Measurements from ENCODE around the gene KHK.

KHK gene

DNA sequence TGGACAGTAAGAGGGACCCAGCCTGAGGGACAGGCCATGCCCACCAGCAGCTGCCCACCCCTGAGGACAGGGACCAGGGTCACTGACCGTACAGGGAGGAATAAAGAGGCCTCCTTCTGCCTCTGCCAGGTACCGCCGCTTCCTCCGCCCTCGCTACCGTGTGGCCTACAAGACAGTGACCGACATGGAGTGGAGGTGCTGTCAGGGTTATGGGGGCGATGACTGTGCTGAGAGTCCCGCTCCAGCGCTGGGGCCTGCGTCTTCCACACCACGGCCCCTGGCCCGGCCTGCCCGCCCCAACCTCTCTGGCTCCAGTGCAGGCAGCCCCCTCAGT is 6.0 kb upstream of the KHK start:
- no peak for DNase-seq

DNA sequence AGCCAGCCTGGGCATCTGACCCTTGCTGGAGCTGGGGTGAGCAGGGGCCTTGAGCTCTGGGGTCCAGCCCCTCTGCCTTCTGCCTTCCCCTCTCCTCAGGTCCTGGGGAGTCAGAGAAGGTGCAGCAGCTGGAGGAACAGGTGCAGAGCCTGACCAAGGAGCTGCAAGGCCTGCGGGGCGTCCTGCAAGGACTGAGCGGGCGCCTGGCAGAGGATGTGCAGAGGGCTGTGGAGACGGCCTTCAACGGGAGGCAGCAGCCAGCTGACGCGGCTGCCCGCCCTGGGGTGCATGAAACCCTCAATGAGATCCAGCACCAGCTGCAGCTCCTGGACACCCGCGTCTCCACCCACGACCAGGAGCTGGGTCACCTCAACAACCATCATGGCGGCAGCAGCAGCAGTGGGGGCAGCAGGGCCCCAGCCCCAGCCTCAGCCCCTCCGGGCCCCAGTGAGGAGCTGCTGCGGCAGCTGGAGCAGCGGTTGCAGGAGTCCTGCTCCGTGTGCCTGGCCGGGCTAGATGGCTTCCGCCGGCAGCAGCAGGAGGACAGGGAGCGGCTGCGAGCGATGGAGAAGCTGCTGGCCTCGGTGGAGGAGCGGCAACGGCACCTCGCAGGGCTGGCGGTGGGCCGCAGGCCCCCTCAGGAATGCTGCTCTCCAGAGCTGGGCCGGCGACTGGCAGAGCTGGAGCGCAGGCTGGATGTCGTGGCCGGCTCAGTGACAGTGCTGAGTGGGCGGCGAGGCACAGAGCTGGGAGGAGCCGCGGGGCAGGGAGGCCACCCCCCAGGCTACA is 4.4 kb upstream of the KHK start:
- DNase-seq: no peak

DNA sequence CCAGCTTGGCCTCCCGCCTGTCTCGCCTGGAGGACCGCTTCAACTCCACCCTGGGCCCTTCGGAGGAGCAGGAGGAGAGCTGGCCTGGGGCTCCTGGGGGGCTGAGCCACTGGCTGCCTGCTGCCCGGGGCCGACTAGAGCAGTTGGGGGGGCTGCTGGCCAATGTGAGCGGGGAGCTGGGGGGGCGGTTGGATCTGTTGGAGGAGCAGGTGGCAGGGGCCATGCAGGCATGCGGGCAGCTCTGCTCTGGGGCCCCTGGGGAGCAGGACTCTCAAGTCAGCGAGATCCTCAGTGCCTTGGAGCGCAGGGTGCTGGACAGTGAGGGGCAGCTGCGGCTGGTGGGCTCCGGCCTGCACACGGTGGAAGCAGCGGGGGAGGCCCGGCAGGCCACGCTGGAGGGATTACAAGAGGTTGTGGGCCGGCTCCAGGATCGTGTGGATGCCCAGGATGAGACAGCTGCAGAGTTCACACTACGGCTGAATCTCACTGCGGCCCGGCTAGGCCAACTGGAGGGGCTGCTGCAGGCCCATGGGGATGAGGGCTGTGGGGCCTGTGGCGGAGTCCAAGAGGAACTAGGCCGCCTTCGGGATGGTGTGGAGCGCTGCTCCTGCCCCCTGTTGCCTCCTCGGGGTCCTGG is 3.7 kb upstream of the KHK start:
- DNase-seq: no peak

DNA sequence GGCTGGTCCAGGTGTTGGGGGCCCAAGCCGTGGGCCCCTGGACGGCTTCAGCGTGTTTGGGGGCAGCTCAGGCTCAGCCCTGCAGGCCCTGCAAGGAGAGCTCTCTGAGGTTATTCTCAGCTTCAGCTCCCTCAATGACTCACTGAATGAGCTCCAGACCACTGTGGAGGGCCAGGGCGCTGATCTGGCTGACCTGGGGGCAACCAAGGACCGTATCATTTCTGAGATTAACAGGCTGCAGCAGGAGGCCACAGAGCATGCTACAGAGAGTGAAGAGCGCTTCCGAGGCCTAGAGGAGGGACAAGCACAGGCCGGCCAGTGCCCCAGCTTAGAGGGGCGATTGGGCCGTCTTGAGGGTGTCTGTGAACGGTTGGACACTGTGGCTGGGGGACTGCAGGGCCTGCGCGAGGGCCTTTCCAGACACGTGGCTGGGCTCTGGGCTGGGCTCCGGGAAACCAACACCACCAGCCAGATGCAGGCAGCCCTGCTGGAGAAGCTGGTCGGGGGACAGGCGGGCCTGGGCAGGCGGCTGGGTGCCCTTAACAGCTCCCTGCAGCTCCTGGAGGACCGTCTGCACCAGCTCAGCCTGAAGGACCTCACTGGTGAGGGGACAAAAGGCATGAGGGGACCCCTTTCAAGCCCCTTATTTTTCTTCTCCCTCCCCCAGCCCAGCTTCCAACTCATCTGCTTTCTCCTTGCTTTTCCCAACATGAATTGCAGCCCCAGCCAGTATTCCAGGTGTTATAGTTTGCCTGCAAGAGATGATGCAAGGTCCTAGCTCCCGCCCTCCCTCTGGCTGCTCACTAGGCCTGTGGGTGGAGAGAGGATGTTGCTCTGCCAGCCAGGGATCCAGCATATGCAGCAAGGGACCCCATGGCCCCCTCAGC is 2.9 kb upstream of the KHK start:
- no peak for DNase-seq

DNA sequence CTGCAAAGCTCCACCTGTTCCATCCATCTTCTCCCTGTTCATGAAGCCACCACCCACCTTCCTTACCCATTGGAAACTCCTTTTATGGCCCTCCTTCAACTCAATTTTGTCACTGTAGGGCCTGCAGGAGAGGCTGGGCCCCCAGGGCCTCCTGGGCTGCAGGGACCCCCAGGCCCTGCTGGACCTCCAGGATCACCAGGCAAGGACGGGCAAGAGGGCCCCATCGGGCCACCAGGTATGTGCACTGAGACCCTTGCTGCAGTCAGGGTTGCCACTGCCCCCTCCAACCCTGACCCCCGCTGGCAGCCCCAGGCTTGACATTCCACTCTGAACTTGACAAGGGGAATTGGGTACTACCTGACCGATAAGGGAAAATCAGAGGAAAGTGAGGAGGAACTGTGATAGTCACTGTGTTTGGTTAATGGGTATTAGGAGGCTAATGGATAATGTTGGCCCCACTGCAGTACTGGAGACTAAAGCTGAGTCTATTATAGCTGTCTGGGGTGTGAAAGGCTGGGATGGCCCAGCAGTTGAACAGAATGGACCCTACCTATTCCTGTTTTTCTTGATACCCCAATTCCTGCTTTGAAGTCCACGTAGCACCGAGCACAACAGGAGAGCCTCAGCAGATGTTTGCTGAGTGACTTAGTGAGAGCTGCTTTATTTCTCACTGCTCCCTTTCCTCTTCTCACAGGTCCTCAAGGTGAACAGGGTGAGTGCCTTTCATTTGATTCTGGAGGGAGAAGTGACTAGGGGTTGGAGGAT is 2.1 kb upstream of the KHK start:
- DNase-seq: no peak

DNA sequence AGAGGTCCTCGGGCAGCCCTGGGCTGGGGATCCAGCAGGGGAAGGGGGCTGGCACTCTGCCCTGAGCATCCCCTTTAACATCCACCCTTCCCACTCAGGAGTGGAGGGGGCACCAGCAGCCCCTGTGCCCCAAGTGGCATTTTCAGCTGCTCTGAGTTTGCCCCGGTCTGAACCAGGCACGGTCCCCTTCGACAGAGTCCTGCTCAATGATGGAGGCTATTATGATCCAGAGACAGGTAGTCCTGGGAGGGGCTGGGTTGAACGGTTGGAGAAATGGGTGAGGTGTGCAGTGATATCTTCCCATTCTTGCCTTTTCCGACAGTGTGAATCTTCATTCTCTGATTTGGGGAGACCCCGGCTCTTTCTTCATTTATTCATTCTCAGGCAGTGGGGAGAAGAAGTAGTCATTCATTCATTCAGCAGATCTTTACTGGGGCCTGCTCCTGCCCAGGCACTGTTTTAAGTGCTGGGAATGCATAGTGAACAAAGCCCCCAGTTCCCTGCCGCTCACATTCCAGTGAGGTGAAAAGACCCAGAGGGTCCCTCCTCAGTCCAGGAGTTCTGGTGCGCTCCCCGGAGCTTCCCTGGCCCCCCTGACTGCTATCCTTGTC is 1.4 kb upstream of the KHK start:
- DNase-seq: no peak

DNA sequence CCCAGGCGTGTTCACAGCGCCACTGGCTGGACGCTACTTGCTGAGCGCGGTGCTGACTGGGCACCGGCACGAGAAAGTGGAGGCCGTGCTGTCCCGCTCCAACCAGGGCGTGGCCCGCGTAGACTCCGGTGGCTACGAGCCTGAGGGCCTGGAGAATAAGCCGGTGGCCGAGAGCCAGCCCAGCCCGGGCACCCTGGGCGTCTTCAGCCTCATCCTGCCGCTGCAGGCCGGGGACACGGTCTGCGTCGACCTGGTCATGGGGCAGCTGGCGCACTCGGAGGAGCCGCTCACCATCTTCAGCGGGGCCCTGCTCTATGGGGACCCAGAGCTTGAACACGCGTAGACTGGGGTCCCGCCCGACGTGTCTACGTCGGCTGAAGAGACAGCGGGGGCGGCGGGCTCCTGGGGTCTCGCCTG is 891 bp upstream of the KHK start:
- peak in 49 of 56 donors; percentile 11 to 82 (median 56) for DNase-seq

DNA sequence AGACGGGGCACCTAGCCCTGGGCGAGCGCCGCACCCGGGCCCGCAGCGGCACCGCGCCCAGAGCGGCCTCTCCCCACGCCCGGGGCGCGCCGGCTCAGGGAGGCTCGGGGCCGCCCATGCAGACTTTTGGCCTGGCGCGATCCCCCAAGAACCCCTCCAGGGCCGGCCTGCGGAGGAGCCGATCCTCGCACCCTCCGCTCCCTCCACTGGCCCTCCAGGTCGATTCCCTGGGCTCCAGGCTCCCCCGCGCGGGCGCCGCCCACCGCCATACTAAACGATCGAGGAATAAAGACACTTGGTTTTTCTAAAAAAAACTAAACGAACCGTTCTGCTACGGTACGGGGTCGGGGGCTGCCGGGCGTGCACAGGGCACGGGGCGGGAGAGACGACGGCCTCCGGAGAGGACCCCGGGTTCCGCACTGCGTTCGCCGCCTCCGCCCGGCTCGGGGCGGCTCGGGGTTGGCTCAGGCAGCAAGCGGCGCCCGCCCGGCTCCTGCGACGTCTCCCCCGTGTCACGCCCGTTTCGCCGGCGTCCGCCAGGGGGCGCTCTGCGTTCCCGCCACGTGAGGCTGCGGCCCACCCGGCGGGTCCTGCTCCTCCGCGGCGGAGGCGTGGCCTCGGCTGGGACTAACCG is 365 bp upstream of the KHK start:
- peak in 55 of 56 donors; percentile 56 to 97 (median 91) for DNase-seq

DNA sequence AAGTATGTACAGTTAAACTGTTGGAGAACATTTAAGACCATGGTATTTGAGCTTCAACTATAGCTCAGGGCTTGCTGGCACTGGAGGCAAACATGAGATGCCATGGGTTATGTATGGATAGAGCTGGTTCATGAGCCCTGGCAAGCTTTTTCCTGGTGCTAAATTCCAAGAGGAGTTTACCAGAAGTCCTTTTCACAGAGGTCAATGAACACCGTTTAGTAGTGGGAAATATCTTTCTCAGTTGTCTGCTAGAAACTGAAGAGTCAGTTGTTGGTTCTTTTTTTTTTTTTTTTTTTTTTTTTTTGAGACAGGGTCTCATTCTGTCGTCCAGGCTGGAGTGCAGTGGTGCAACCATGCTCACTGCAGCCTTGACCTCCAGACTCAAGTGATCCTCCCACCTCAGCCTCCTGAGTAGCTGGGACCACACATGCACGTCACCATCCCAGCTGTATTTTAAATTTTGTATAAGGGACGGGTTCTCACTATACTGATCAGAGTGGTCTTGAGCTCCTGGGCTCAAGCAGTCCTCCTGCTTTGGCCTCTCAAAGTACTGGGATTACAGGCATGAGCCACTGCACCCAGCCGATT is 1.3 kb downstream of the KHK start:
- DNase-seq: no peak

DNA sequence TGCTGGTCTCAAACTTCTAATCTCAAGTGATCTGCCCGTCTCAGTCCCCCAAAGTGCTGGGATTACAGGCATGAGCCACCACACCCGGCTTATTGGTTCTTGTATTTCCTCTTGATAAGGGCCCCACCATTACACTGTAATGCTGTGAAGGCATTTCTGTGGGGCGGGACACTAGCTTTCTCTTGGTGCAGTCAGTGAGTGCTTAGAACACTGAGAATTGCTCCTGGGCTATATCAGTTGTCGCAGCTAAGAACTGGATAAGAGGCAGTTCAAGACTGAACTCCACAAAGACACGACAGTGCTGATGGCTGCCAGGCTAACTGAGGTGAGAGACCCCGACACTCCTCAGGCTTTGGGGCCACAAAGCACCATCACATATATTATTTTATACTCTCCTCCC is 2.1 kb downstream of the KHK start:
- DNase-seq: no peak

DNA sequence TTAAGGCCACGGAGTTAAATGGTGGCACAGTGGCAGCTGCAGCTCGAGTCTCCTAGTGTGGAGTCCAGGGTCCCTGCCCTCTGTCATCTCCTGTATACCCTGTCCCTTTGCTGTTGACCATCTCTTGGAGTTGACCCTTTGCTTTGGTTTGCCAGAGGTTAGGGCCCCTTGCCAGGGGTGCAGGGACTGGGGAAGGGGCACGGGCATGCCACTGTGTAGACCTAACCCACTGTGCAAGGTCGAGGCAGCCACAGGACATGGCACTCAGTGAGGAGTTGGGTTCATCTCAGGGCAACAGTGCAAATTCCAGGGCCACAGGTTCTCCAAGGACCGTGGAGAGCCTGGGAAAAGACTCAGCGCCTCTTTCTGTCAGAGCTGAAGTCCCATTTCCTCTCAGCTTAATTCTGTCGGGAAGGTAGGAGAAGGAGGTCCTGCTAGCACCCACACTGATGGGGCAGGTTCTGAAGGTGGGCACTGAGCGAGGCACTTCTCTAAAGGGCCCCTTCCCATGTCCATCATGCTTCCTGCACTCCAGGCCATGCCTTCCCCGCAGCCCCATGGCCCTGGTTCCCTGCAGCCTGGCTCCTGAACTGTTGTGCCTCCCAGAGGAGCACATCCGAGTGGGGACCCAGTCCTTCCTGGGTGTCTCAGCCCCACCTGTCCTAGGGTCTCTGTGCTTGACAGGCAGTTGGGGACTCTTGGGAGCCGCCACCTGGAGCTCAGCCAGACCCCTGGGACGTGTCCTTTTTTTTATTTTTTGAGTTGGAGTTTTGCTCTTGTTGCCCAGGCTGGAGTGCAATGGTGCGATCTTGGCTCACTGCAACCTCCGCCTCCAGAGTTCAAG is 2.8 kb downstream of the KHK start:
- no peak for DNase-seq

DNA sequence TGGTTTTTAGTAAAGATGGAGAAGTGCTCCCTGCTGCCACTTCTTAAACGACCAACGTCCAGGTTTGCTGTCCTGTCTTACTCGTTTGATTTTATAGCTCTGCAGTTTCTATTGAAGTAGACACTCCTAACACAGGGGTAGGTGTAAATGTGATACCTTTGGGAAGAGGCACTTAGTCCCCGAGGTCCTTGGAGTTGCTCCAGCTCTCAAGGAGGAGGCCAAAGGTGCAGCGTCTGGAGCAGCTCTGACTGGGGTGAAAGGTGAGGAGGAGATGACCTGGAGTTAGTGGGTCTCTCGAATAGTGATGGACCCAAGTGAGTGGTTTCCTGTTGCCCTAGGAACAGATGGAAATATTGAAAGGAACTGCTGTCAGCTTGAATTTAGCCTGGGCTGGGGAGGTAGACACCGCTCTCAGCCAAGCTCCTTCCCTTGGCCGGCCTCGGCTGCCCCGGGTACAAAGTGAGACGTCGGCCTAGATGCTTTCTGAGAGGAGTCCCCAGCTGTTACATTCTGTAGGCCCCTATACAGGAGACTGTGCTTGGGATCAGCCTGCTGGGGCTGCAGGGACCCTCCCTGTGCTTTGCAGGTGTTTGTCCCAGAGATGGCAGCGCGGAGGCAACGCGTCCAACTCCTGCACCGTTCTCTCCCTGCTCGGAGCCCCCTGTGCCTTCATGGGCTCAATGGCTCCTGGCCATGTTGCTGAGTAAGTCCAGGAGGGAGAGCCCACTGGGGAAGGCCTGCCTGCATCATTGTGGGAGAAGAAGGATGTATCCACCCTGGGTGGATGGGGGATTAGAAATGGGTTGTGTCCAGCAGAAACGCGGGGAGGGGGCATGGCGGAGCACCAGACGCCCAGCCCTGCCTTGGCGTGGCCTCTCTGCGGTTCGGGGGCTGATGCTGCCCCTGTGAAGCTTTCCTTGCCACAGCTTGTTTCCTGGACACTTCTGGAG is 5.4 kb downstream of the KHK start:
- DNase-seq: no peak

DNA sequence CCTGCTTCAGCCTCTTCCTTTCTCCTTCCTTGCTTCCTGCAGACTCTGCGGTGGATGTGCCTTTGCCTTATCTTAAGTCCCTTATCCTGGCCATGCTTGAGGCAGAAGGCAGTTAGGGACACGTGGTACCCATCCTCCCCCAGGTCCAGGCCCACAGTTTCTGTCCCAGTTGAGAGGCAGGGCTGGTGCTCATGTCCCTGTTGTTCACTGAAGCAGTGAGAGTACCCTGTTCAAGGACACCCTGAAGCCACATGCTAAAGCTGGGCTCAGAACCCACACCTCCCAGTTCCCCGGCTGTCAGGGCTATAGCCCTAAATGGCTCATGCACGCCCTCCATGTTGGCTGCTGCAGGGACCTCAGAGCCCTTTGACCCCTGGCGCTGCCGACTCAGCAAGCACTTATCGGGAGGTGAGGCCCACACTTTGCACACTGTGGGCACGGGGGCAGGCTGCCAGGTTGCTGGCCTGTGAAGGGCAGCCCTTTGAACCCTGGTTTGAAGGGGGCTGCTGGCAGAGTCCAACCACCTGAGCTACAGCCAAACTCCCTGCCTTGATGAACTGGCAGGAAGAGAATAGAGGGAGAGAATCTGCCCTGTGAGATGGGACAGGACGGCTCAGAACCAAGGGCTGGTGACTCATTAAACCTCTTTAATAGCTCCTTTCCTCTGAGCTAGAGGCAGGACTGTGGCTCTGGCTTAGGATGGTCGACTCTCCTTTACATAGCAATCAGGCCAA is 6.3 kb downstream of the KHK start:
- no peak for DNase-seq

DNA sequence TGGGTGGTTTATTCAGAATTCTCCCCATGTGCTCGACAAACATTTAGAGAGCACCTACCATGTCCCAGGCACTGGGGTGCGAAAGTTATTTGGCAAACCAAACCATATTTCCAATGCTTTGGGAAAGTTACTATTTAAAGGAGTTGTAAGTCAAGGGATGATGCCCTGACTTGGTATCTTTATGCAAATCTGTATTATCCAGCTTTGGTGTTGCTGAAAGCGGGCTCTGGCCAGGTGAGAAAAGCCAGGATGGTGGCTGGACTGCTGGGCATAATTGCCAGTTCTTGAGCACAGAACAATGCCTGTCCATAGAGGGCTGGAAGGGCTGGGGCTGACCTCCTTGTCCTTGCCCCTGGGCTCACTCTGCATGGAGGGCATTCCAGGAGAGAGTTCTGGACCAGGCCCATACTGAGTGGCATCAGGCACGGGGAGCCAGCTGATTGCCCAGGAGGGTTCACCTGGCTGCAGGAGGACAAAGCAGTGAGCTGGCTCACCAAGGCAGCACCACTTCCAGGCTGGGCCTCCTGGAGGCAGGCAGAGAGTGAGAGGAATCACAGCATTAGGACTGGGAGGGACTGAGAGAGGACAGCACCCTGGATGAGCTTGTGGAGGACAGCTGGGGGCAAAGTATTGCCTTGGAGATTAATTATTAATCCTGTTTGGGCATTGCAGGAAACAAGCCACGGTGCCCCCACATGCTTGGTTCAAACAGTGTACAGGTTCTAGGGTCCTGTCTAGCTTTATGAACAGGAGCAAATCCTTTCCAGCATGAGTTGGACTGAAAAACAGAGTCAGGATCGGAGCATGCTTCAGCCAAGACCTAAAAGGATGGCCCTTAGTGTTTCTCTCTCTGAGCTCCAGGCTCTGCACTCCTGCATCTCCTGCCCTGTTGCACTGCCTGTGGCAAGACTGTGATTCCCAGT is 7.1 kb downstream of the KHK start:
- DNase-seq: no peak

DNA sequence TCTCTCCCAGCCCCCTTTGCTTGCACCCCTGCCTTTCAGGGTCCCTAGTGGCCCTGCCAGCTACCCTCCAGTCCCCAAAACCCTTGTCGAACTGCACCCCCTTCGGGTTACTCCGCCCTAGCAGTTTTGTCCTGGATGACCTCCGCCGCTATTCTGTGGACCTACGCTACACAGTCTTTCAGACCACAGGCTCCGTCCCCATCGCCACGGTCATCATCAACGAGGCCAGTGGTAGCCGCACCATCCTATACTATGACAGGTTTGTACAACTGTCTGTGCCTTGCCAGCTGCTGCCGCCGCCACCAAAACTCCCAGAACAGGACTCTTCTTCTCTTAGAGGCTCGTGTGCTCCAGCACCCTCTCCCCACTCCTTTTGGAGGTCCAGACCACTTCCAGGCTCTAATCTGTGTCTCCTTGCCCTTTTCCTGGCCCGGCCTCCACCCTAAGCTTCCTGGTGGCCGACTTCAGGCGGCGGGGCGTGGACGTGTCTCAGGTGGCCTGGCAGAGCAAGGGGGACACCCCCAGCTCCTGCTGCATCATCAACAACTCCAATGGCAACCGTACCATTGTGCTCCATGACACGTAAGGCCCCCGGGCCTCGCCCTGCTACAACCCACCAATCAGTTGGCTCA is 7.9 kb downstream of the KHK start:
- DNase-seq: no peak

DNA sequence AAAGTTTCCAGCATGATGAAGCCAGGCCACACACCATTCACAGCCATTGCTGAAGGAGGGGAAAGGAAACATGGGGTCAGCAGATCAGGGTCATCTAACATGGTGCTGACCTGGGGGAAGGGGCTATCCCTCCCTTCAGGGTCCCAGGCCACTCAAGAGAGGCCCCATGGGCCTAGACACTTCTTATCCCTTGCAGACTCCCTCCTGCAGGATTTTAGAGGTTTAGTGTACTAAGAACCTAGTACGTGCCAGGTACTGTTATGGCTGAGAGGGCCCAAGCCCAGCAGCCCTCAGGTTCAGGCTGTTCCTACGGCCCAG is 8.8 kb downstream of the KHK start:
- DNase-seq: no peak
